GM12878 (cell line): Measurements from ENCODE around the gene SPAG9. TPM values are rescaled to one million over a fixed set of nuclear protein-coding genes. Genes with fewer than 3 reads are reported as not detected.

Source experiments
- ATAC-seq: fragments of 200-7000 bp; cut with Tn5 transposase; 3 replicates; pipeline ENCODE4 v1.9.1; 2020; ENCODE audit warnings: mild to moderate bottlenecking, moderate library complexity
- BruUV-seq: library from RNA; stranded (reverse); fragments of 400-500 nt; replicated peaks from 2 replicates; lab custom pipeline; 2021; lab: Mats Ljungman, UMichigan
- CTCF ChIA-PET: fragments of 300-600 bp; sonication (Branson Sonifier 250); formaldehyde crosslinking; extraction: SDS; loops from one replicate; lab custom pipeline; 2021; ENCODE audit warnings: inconsistent platforms; lab: Yijun Ruan, JAX
- POLR2A ChIA-PET: fragments of 350-600 bp; formaldehyde crosslinking; extraction: SDS; loops from one replicate; lab custom pipeline; 2021; ENCODE audit warnings: inconsistent platforms; lab: Charles Lee
- RAD21 ChIA-PET: fragments of 300-600 bp; sonication (Branson Sonifier 250); formaldehyde crosslinking; loops from one replicate; lab custom pipeline; 2023; ENCODE audit warnings: antibody characterized with exemption; ENCODE audit not compliant: unreplicated experiment; lab: Charles Lee
- SMC1A ChIA-PET: fragments of 300-600 bp; sonication (Branson Sonifier 250); formaldehyde crosslinking; loops from one replicate; lab custom pipeline; 2023; ENCODE audit not compliant: unreplicated experiment, uncharacterized antibody; lab: Charles Lee
- DNase-seq: peaks from one replicate; pipeline ENCODE4 v3.0.0-alpha.2; 2011; ENCODE audit warnings: low read depth, low spot score
- FAIRE-seq: peaks from 3 replicates; lab custom pipeline; 2011; peaks lifted over from hg19 to GRCh38; lab: Jason Lieb, UNC
- H2AFZ ChIP-seq: 2 replicates; pipeline ENCODE4 v1.6.0; 2011; ENCODE audit warnings: low read depth, low read length, control low read depth; ENCODE audit not compliant: control insufficient read depth
- H3K27ac ChIP-seq: 2 replicates; pipeline ENCODE4 v1.5.1; 2011; ENCODE audit warnings: control low read depth; ENCODE audit not compliant: control insufficient read depth, insufficient read depth
- H3K27me3 ChIP-seq, 2 experiments: replicated peaks in 1 of 2; 2 replicates each; pipeline versions ENCODE4 v1.6.0 to v1.6.1; 2011; ENCODE audit warnings: low read length in 1 of 2; ENCODE audit not compliant: control insufficient read depth in 2 of 2, insufficient read depth in 2 of 2
- H3K36me3 ChIP-seq, 2 experiments: 2 replicates each; pipeline ENCODE4 v1.5.1; 2011; ENCODE audit warnings: low read length in 1 of 2; ENCODE audit not compliant: control insufficient read depth in 2 of 2, insufficient read depth in 2 of 2
- H3K4me1 ChIP-seq: 2 replicates; pipeline ENCODE4 v1.6.1; 2011; ENCODE audit warnings: mild to moderate bottlenecking, low read length, moderate library complexity, mixed read lengths; ENCODE audit not compliant: control insufficient read depth, insufficient read depth
- H3K4me2 ChIP-seq: 2 replicates; pipeline ENCODE4 v1.6.0; 2011; ENCODE audit warnings: control low read depth; ENCODE audit not compliant: control insufficient read depth, insufficient read depth
- H3K4me3 ChIP-seq: fragments of 200-600 bp; sonication (generic); 2 replicates; pipeline ENCODE4 v1.5.1; 2016
- H3K79me2 ChIP-seq: 2 replicates; pipeline ENCODE4 v1.6.0; 2011; ENCODE audit warnings: low read length; ENCODE audit not compliant: control insufficient read depth, insufficient read depth
- H3K9ac ChIP-seq: 2 replicates; pipeline ENCODE4 v1.8.0; 2011; ENCODE audit warnings: low read length, control low read depth, mixed read lengths; ENCODE audit not compliant: control insufficient read depth, insufficient read depth
- H3K9me3 ChIP-seq: replicated peaks from 3 replicates; pipeline ENCODE4 v1.5.1; 2011; ENCODE audit warnings: mild to moderate bottlenecking, low read length; ENCODE audit not compliant: control insufficient read depth, insufficient read depth
- H4K20me1 ChIP-seq: 2 replicates; pipeline ENCODE4 v1.6.0; 2011; ENCODE audit not compliant: control insufficient read depth, insufficient read depth
- BRCA1 ChIP-seq: IDR thresholded peaks from 2 replicates; pipeline ENCODE4 v1.6.1; 2011; ENCODE audit warnings: low read depth, low read length, improper control_type of control experiment
- ESRRA ChIP-seq: IDR thresholded peaks from 2 replicates; pipeline ENCODE4 v1.6.1; 2012; ENCODE audit warnings: mild to moderate bottlenecking, low read length, improper control_type of control experiment
- HSF1 ChIP-seq: fragments of 150-350 bp; IDR thresholded peaks from 2 replicates; pipeline ENCODE4 v1.6.1; 2014; ENCODE audit warnings: mild to moderate bottlenecking, low read depth, low read length
- JUND ChIP-seq: IDR thresholded peaks from 2 replicates; pipeline ENCODE4 v1.6.1; 2012; ENCODE audit warnings: low read depth, mild to moderate bottlenecking, low read length, improper control_type of control experiment, moderate library complexity
- MLLT1 ChIP-seq: fragments of 450-650 bp; IDR thresholded peaks from 2 replicates; pipeline ENCODE4 v1.6.1; 2016; ENCODE audit warnings: mild to moderate bottlenecking
- NFIC ChIP-seq: IDR thresholded peaks from 2 replicates; pipeline ENCODE4 v1.6.1; 2012; ENCODE audit warnings: low read depth, mild to moderate bottlenecking, inconsistent platforms, low read length, moderate library complexity
- YY1 ChIP-seq: IDR thresholded peaks from 2 replicates; pipeline ENCODE4 v1.6.1; 2011; ENCODE audit warnings: low read depth, mild to moderate bottlenecking, low read length
- ZSCAN29 ChIP-seq: fragments of 450-650 bp; IDR thresholded peaks from 2 replicates; pipeline ENCODE4 v1.6.1; 2017; ENCODE audit warnings: mild to moderate bottlenecking, moderate library complexity
- WGBS: methylation state at CpG from one replicate; pipeline ENCODE4 v1.1.6; 2016; ENCODE audit warnings: low lambda C conversion rate; ENCODE audit not compliant: insufficient replicate concordance, insufficient coverage; ENCODE audit errors: missing lambda C conversion rate; 5-methylcytosine and 5-hydroxymethylcytosine counted together
- in situ Hi-C: fragments of 300-500 bp; cut with MboI; formaldehyde crosslinking; loops from 9 replicates; pipeline ENCODE4 v1.14.3; 2018; ENCODE audit warnings: mixed read lengths
- intact Hi-C: fragments of 100-400 bp; cut with micrococcal nuclease; formaldehyde crosslinking; loops from one replicate; pipeline ENCODE4 v1.14.2; 2022; ENCODE audit not compliant: unreplicated experiment
- polyA plus RNA-seq, 11 experiments: library from polyadenylated mRNA; depleted of rRNA in 4 of 11; unstranded in 6 of 11; stranded (reverse) in 5 of 11; fragments of >200 nt; fragmentation: Nextera tagmentation in 4 of 11; fragmentation: Illumina TruSeq in 1 of 11; extraction: Ambion mirVana in 4 of 11; extraction: Trizol in 1 of 11; gene quantifications; 1 replicate in 1 of 11; 2 replicates in 10 of 11; pipeline versions ENCODE4 v1.2.1 to v1.2.3, GENCODE V29; 2011 to 2016; ENCODE audit warnings: inconsistent platforms in 2 of 11, missing spikeins in 2 of 11, low read depth in 1 of 11
- total RNA-seq, 4 experiments: library from RNA; depleted of rRNA in 3 of 4; stranded (reverse); fragments of >200 nt in 3 of 4; fragmentation: Illumina TruSeq in 1 of 4; extraction: Trizol in 1 of 4; gene quantifications; 2 replicates each; pipeline versions ENCODE4 v1.2.1 to v1.2.3, GENCODE V29; 2013 to 2021

SPAG9 gene
- total and polyA plus RNA-seq, 10 of the 15 experiments (the other 5 are each of a cell fraction or from before 2014, with no cell fraction given), result 6.6 to 42.0 (median 24.9) TPM

GRCh38 chr17:50931144-50931908 is 189.3 kb downstream of the SPAG9 start (continued):
- TF ChIP-seq YY1, result peak; percentile 59; the same call in 1 of the 2 replicates

- POLR2A ChIA-PET, result no interaction called here
- CTCF ChIA-PET, result interaction anchor here (1.9 kb wide), 1 partner anchor 76 kb away, joined by 6 read pairs; no protein-coding TSS in a partner anchor
Observed at GRCh38 chr17:50928646-50929045, 192.0 kb downstream of the SPAG9 start.

More at GRCh38 chr17:50928646-50929045, 192.0 kb downstream of the SPAG9 start:
- ChIA-PET SMC1A (no interaction called here), RAD21 (no interaction called here)
- intact Hi-C loops (no loop called here), in situ Hi-C loops (no loop called here)
- H3K36me3 ChIP-seq, result no peaks in the 10 kb centered on the region
- no TSS peak for BruUV-seq
- WGBS, result 84% methylated on average over 4 of the region's 4 CpGs
- no peaks in the 10 kb centered on the region for H3K79me2 ChIP-seq
- H4K20me1 ChIP-seq, result no peaks in the 10 kb centered on the region
- no peak overlapping the region for H3K4me3 ChIP-seq
- FAIRE-seq (no peak), ATAC-seq (no peak), DNase-seq (no peak)
- H3K4me1 ChIP-seq, result peaks cover 3% of the 10 kb centered on the region; the same call in 1 of the 2 replicates
- TF ChIP-seq MLLT1, result no peak
- TF ChIP-seq HSF1, result no peak
- TF ChIP-seq NFIC, result no peak
- no peak for TF ChIP-seq ZSCAN29
- TF ChIP-seq BRCA1, result no peak
- no peak for TF ChIP-seq ESRRA
- no peak for TF ChIP-seq JUND
- no peak overlapping the region for H2AFZ ChIP-seq
- no peak overlapping the region for H3K9ac ChIP-seq
- no peak overlapping the region for H3K4me2 ChIP-seq
- no peaks in the 10 kb centered on the region for H3K27me3 ChIP-seq
- no peak overlapping the region for H3K27ac ChIP-seq
- no peaks in the 10 kb centered on the region for H3K9me3 ChIP-seq
